WERI-Rb-1 (cell line): ENCODE measurements around the gene VAV2.

Experiments used
- DNase-seq: peaks from one replicate; pipeline ENCODE4 v3.0.0-alpha.2; 2020
- H3K27ac ChIP-seq: fragments of 250-450 bp; sonication (Bioruptor Pico); 2 replicates; pipeline ENCODE4 v1.5.1; 2020; ENCODE audit warnings: mild to moderate bottlenecking, moderate library complexity
- H3K27me3 ChIP-seq: fragments of 250-450 bp; sonication (Bioruptor Pico); 2 replicates; pipeline ENCODE4 v1.5.1; 2021; ENCODE audit warnings: mild to moderate bottlenecking, low read depth, moderate library complexity; ENCODE audit not compliant: insufficient read depth, severe bottlenecking
- H3K36me3 ChIP-seq: fragments of 250-450 bp; sonication (Bioruptor Pico); 2 replicates; pipeline ENCODE4 v1.5.1; 2020; ENCODE audit warnings: mild to moderate bottlenecking, moderate library complexity
- H3K4me3 ChIP-seq: 2 replicates; pipeline ENCODE4 v1.5.1; 2011; ENCODE audit warnings: low read depth, mild to moderate bottlenecking, control low read depth, low read length
- H3K9me3 ChIP-seq: fragments of 250-450 bp; sonication (Bioruptor Pico); 2 replicates; pipeline ENCODE4 v1.5.1; 2021; ENCODE audit warnings: mild to moderate bottlenecking, moderate library complexity; ENCODE audit not compliant: severe bottlenecking
- CTCF ChIP-seq: IDR thresholded peaks from 2 replicates; pipeline ENCODE4 v1.5.1; 2011; ENCODE audit warnings: low read depth, mild to moderate bottlenecking, control low read depth, inconsistent platforms, low read length

The VAV2 gene

GRCh38 chr9:133869674-133870405 lies 122.3 kb downstream of the VAV2 start:
- no peak for TF ChIP-seq CTCF
- H3K4me3 ChIP-seq: no peak overlapping the region
- peaks cover 10% of the 10 kb centered on the region for H3K36me3 ChIP-seq
- H3K27ac ChIP-seq: no peak overlapping the region
- no peak for DNase-seq
- peaks cover 11% of the 10 kb centered on the region for H3K9me3 ChIP-seq
- H3K27me3 ChIP-seq: no peaks in the 10 kb centered on the region

- peaks cover 13% of the 10 kb centered on the region for H3K36me3 ChIP-seq
- H3K9me3 ChIP-seq: peaks cover 11% of the 10 kb centered on the region
- no peak overlapping the region for H3K27ac ChIP-seq
- no peak overlapping the region for H3K4me3 ChIP-seq
- no peak for TF ChIP-seq CTCF
- H3K27me3 ChIP-seq: no peaks in the 10 kb centered on the region
- DNase-seq: no peak
Measured at GRCh38 chr9:133868203-133868602, 123.9 kb downstream of the VAV2 start.

GRCh38 chr9:133866946-133867345 lies 125.2 kb downstream of the VAV2 start:
- Histone ChIP-seq H3K27me3 (no peaks in the 10 kb centered on the region), H3K9me3 (peaks cover 11% of the 10 kb centered on the region), H3K27ac (no peak overlapping the region), H3K36me3 (peaks cover 9% of the 10 kb centered on the region; the same call in 1 of the 2 replicates), H3K4me3 (no peak overlapping the region)
- TF ChIP-seq CTCF: no peak
- DNase-seq: no peak

GRCh38 chr9:133864011-133864410 lies 128.1 kb downstream of the VAV2 start:
- DNase-seq: no peak
- no peak for TF ChIP-seq CTCF

GRCh38 chr9:133863257-133863592 lies 128.9 kb downstream of the VAV2 start:
- Histone ChIP-seq H3K27me3 (no peaks in the 10 kb centered on the region), H3K27ac (no peak overlapping the region), H3K36me3 (peaks cover 15% of the 10 kb centered on the region), H3K9me3 (peaks cover 11% of the 10 kb centered on the region), H3K4me3 (no peak overlapping the region)
- no peak for DNase-seq
- no peak for TF ChIP-seq CTCF

More at GRCh38 chr9:133864011-133864410, 128.1 kb downstream of the VAV2 start:
- no peak overlapping the region for H3K4me3 ChIP-seq
- H3K27me3 ChIP-seq: no peaks in the 10 kb centered on the region
- no peak overlapping the region for H3K27ac ChIP-seq
- H3K36me3 ChIP-seq: peaks cover 15% of the 10 kb centered on the region
- H3K9me3 ChIP-seq: peaks cover 11% of the 10 kb centered on the region
